H9 (cell line): ENCODE data around the gene FBN1. TPM values are rescaled to one million over a fixed set of nuclear protein-coding genes. Genes with fewer than 3 reads are reported as not detected.

Experiments used
- DNase-seq: peaks from one replicate; pipeline ENCODE4 v3.0.0-alpha.2; 2017
- H2AFZ ChIP-seq: one replicate; pipeline ENCODE4 v1.6.1; 2013; ENCODE audit warnings: mild to moderate bottlenecking, low read length, control low read depth, moderate library complexity
- H2AK5ac ChIP-seq: 2 replicates; pipeline ENCODE4 v1.6.1; 2013; ENCODE audit warnings: low read length, control low read depth, mixed read lengths; ENCODE audit not compliant: insufficient read length
- H2BK120ac ChIP-seq: one replicate; pipeline ENCODE4 v1.6.1; 2013; ENCODE audit warnings: low read depth, mild to moderate bottlenecking, low read length, control low read depth, inconsistent platforms; ENCODE audit not compliant: poor library complexity, severe bottlenecking
- H2BK12ac ChIP-seq: 2 replicates; pipeline ENCODE4 v1.6.1; 2013; ENCODE audit warnings: low read length, control low read depth, mixed read lengths, low read depth; ENCODE audit not compliant: insufficient read length
- H2BK15ac ChIP-seq: 2 replicates; pipeline ENCODE4 v1.6.1; 2013; ENCODE audit warnings: low read depth, low read length, control low read depth
- H2BK20ac ChIP-seq: one replicate; pipeline ENCODE4 v1.6.1; 2013; ENCODE audit warnings: low read depth, mild to moderate bottlenecking, low read length, control low read depth, inconsistent platforms; ENCODE audit not compliant: poor library complexity, severe bottlenecking
- H2BK5ac ChIP-seq: 2 replicates; pipeline ENCODE4 v1.6.1; 2013; ENCODE audit warnings: low read length, control low read depth, mixed read lengths; ENCODE audit not compliant: insufficient read length
- H3K14ac ChIP-seq: 2 replicates; pipeline ENCODE4 v1.6.1; 2013; ENCODE audit warnings: low read length, control low read depth; ENCODE audit not compliant: insufficient read depth
- H3K18ac ChIP-seq: 2 replicates; pipeline ENCODE4 v1.6.1; 2013; ENCODE audit warnings: low read depth, mild to moderate bottlenecking, mixed read lengths, low read length, control low read depth; ENCODE audit not compliant: insufficient read length
- H3K23ac ChIP-seq: 2 replicates; pipeline ENCODE4 v1.6.1; 2013; ENCODE audit warnings: low read length, control low read depth, mixed read lengths, low read depth; ENCODE audit not compliant: insufficient read length
- H3K23me2 ChIP-seq: 2 replicates; pipeline ENCODE4 v1.6.1; 2013; ENCODE audit warnings: low read depth, mild to moderate bottlenecking, mixed read lengths, low read length, control low read depth; ENCODE audit not compliant: insufficient read length, poor library complexity, severe bottlenecking
- H3K27ac ChIP-seq: 2 replicates; pipeline ENCODE4 v1.5.1; 2013; ENCODE audit warnings: low read length, control low read depth, mixed read lengths, low read depth; ENCODE audit not compliant: insufficient read length
- H3K27me3 ChIP-seq: 2 replicates; pipeline ENCODE4 v1.6.1; 2013; ENCODE audit warnings: low read length, control low read depth, inconsistent platforms; ENCODE audit not compliant: insufficient read depth
- H3K4ac ChIP-seq: 2 replicates; pipeline ENCODE4 v1.6.1; 2013; ENCODE audit warnings: low read depth, mild to moderate bottlenecking, control low read depth, inconsistent platforms, low read length, moderate library complexity
- H3K4me1 ChIP-seq: 2 replicates; pipeline ENCODE4 v1.6.1; 2013; ENCODE audit warnings: low read length, control low read depth, inconsistent platforms; ENCODE audit not compliant: insufficient read depth
- H3K4me2 ChIP-seq: 2 replicates; pipeline ENCODE4 v1.6.1; 2013; ENCODE audit warnings: low read length, control low read depth, mixed read lengths; ENCODE audit not compliant: insufficient read length, insufficient read depth
- H3K56ac ChIP-seq: 2 replicates; pipeline ENCODE4 v1.6.1; 2013; ENCODE audit warnings: low read depth, mild to moderate bottlenecking, mixed read lengths, low read length, control low read depth; ENCODE audit not compliant: insufficient read length
- H3K79me1 ChIP-seq: 2 replicates; pipeline ENCODE4 v1.6.1; 2013; ENCODE audit warnings: low read depth, mild to moderate bottlenecking, moderate library complexity, low read length, control low read depth, inconsistent platforms; ENCODE audit not compliant: insufficient read depth, poor library complexity, severe bottlenecking
- H3K79me2 ChIP-seq: 2 replicates; pipeline ENCODE4 v1.6.1; 2013; ENCODE audit warnings: low read length, control low read depth, inconsistent platforms; ENCODE audit not compliant: insufficient read depth
- H3K9ac ChIP-seq: 2 replicates; pipeline ENCODE4 v1.6.1; 2013; ENCODE audit warnings: low read length, control low read depth, mixed read lengths; ENCODE audit not compliant: insufficient read length; ENCODE audit errors: extremely low read depth
- H3K9me3 ChIP-seq: one replicate; pipeline ENCODE4 v1.6.1; 2013; ENCODE audit warnings: low read depth, low read length, inconsistent platforms; ENCODE audit not compliant: control insufficient read depth
- H3T11ph ChIP-seq: one replicate; pipeline ENCODE4 v1.6.1; 2013; ENCODE audit warnings: mild to moderate bottlenecking, low read length, control low read depth, inconsistent platforms
- H4K20me1 ChIP-seq: one replicate; pipeline ENCODE4 v1.6.1; 2013; ENCODE audit not compliant: control insufficient read depth, insufficient read length, insufficient read depth
- H4K5ac ChIP-seq: 2 replicates; pipeline ENCODE4 v1.6.1; 2013; ENCODE audit warnings: low read depth, mild to moderate bottlenecking, mixed read lengths, low read length, control low read depth; ENCODE audit not compliant: insufficient read length
- H4K8ac ChIP-seq: replicated peaks from 2 replicates; pipeline ENCODE4 v1.6.1; 2013; ENCODE audit warnings: low read length, control low read depth, mixed read lengths, low read depth; ENCODE audit not compliant: insufficient read length
- H4K91ac ChIP-seq: 2 replicates; pipeline ENCODE4 v1.6.1; 2013; ENCODE audit warnings: low read depth, mild to moderate bottlenecking, moderate library complexity, mixed read lengths, low read length, control low read depth; ENCODE audit not compliant: insufficient read length
- H3K27ac Mint-ChIP-seq, 3 experiments: 2 replicates in 2 of 3; 3 replicates in 1 of 3; pipeline ENCODE4 v1.8.0; 2020 to 2021; ENCODE audit warnings: mixed read lengths in 3 of 3, mild to moderate bottlenecking in 1 of 3, moderate library complexity in 1 of 3
- H3K27me3 Mint-ChIP-seq: 2 replicates; pipeline ENCODE4 v1.8.0; 2021; ENCODE audit warnings: low read depth, mild to moderate bottlenecking, moderate library complexity, mixed read lengths
- H3K36me3 Mint-ChIP-seq, 3 experiments: 2 replicates in 2 of 3; 3 replicates in 1 of 3; pipeline ENCODE4 v1.8.0; 2020 to 2021; ENCODE audit warnings: low read depth in 3 of 3, mixed read lengths in 3 of 3; ENCODE audit not compliant: insufficient read depth in 1 of 3
- H3K4me1 Mint-ChIP-seq, 2 experiments: 2 replicates each; pipeline ENCODE4 v1.8.0; 2020; ENCODE audit warnings: mixed read lengths in 2 of 2
- H3K4me3 Mint-ChIP-seq, 2 experiments: 2 replicates in 1 of 2; 3 replicates in 1 of 2; pipeline ENCODE4 v1.8.0; 2020 to 2021; ENCODE audit warnings: mild to moderate bottlenecking in 2 of 2, mixed read lengths in 2 of 2, moderate library complexity in 1 of 2
- H3K9me3 Mint-ChIP-seq, 2 experiments: 2 replicates in 1 of 2; 3 replicates in 1 of 2; pipeline ENCODE4 v1.8.0; 2020; ENCODE audit warnings: mild to moderate bottlenecking in 2 of 2, mixed read lengths in 2 of 2, moderate library complexity in 1 of 2
- WGBS: extraction: QIAGEN DNeasy Blood & Tissue Kit; methylation state at CpG from one replicate; pipeline ENCODE4 v1.1.7; 2013; ENCODE audit warnings: missing lambda C conversion rate, low lambda C conversion rate, mixed read lengths; ENCODE audit not compliant: insufficient read length; ENCODE audit errors: extremely low coverage; 5-methylcytosine and 5-hydroxymethylcytosine counted together
- total RNA-seq: library from RNA; stranded (reverse); gene quantifications from 2 replicates; pipeline ENCODE4 v1.2.1, GENCODE V29; 2021
- TF ChIP-seq, protein P1 (sequence below): fragments of 200-600 bp; sonication (generic); conservative IDR thresholded peaks from 3 replicates; pipeline ENCODE4 v1.8.0; 2021; ENCODE audit warnings: antibody characterized with exemption, mild to moderate bottlenecking

FBN1 gene
- total RNA-seq, 1 experiment from 2014 or later, result 3.6 TPM

DNA sequence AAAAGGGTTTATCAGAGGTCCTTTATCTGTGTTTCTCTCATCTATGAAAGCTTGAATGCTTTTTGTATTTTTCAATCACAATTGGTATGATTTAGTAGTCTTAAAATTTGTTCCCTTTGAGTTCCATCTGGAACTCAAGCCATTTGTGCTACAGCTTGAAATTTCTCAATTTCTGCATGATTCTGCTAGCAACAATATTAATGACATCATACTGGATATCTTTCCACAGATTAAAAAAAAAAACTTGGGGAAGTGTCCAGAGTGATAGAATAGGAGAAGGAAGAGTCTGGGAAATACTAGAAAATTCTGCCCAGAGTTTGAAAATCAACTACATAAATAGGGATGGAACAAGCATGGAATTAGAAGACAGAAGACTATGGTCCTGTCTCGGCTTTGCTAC, 9.3 kb upstream of the FBN1 start:
- Mint-ChIP-seq H3K9me3 (no peaks in the 10 kb centered on the region), H3K27ac (no peak overlapping the region), H3K27me3 (no peaks in the 10 kb centered on the region; the same call in 1 of the 2 replicates), H3K4me3 (no peak overlapping the region), H3K36me3 (no peaks in the 10 kb centered on the region), H3K4me1 (no peaks in the 10 kb centered on the region)
- H3K4ac ChIP-seq, result no peak overlapping the region
- no peaks in the 10 kb centered on the region for H4K20me1 ChIP-seq
- H3K79me2 ChIP-seq, result no peaks in the 10 kb centered on the region
- no peak overlapping the region for H3T11ph ChIP-seq
- H3K4me1 ChIP-seq, result no peaks in the 10 kb centered on the region
- H4K8ac ChIP-seq, result no peak overlapping the region
- H2BK12ac ChIP-seq, result no peak overlapping the region
- H2AK5ac ChIP-seq, result no peak overlapping the region
- no peak overlapping the region for H3K18ac ChIP-seq
- no peak overlapping the region for H3K23ac ChIP-seq
- no peak overlapping the region for H2BK120ac ChIP-seq
- no peak overlapping the region for H2BK20ac ChIP-seq
- no peak overlapping the region for H3K4me2 ChIP-seq
- no peaks in the 10 kb centered on the region for H3K27me3 ChIP-seq
- no peak overlapping the region for H3K27ac ChIP-seq
- no peaks in the 10 kb centered on the region for H3K79me1 ChIP-seq
- no peak overlapping the region for H4K5ac ChIP-seq
- no peak for DNase-seq
- TF ChIP-seq, protein P1, sequence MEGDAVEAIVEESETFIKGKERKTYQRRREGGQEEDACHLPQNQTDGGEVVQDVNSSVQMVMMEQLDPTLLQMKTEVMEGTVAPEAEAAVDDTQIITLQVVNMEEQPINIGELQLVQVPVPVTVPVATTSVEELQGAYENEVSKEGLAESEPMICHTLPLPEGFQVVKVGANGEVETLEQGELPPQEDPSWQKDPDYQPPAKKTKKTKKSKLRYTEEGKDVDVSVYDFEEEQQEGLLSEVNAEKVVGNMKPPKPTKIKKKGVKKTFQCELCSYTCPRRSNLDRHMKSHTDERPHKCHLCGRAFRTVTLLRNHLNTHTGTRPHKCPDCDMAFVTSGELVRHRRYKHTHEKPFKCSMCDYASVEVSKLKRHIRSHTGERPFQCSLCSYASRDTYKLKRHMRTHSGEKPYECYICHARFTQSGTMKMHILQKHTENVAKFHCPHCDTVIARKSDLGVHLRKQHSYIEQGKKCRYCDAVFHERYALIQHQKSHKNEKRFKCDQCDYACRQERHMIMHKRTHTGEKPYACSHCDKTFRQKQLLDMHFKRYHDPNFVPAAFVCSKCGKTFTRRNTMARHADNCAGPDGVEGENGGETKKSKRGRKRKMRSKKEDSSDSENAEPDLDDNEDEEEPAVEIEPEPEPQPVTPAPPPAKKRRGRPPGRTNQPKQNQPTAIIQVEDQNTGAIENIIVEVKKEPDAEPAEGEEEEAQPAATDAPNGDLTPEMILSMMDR, result no peak
- H2BK5ac ChIP-seq, result no peak overlapping the region
- no peaks in the 10 kb centered on the region for H3K9me3 ChIP-seq
- H2AFZ ChIP-seq, result no peak overlapping the region
- no peak overlapping the region for H3K56ac ChIP-seq
- no CpG with 5 or more reads among the region's 1 CpG for WGBS
- H3K9ac ChIP-seq, result no peak overlapping the region
- H2BK15ac ChIP-seq, result no peak overlapping the region
- H3K23me2 ChIP-seq, result no peaks in the 10 kb centered on the region
- no peak overlapping the region for H4K91ac ChIP-seq
- H3K14ac ChIP-seq, result no peak overlapping the region
